Mammary epithelial cell (primary cell): ENCODE measurements around the gene ANK2.

Experiments used
- CTCF ChIP-seq, 2 donors: IDR thresholded peaks in 1 of 2; conservative IDR thresholded peaks in 1 of 2; 2 replicates each; pipeline ENCODE4 v1.5.1; 2011 to 2012; ENCODE audit warnings: inconsistent platforms in 2 of 2, low read length in 2 of 2, mild to moderate bottlenecking in 2 of 2, control low read depth in 1 of 2, low read depth in 1 of 2; ENCODE audit not compliant: insufficient read depth in 1 of 2; ENCODE audit errors: extremely low read depth in 1 of 2
- EZH2 ChIP-seq: IDR thresholded peaks from 2 replicates; pipeline ENCODE4 v1.6.1; 2012; ENCODE audit warnings: low read length, inconsistent platforms, borderline replicate concordance

DNA sequence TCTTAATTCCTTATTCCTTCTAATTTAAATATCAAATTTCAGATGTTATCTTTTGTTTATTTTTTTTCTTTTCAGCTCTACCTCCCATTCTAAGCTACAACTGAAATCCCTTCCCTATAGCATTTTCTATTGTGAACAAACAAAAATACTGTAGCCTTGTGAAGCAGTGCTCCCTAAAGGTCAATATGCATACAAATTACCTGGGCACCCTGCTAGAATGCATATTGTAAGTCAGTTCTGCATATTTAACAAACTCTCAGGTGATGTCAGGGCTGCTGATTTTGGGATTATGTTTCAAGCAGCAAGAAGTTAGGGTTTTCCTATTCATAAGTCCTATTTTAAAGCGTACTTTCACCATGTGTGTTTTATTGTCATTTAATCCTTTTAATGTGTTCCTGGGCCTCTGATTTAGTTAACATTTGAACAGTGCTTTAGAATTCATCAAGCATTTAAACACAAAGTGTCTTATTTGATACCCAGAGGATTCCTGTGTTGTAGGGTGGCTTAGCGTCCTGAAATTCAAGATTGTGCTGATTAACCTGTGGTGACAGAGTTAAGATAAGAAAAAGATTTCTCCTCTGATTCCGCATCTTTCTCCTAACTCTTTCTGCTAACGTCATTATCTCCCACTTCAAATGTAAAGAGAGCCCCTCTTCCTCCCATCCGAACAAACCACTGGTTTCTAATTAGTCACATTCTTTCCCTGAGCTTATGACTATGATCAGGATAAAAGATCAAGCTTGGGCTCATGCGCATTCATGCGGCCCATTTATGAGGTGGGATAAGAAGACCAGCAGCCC is 221.3 kb downstream of the ANK2 start:
- TF ChIP-seq EZH2 (no peak), CTCF (conservative IDR thresholded peaks at IDR 0.05 in 1 of 2, IDR thresholded peaks at IDR 0.05 in 1 of 2; ENCODE audit: extremely low read depth in 1 of 2, insufficient read depth in 1 of 2, low read depth in 1 of 2, low read length in 2 of 2) (no peak)
